Measurements from ENCODE around the gene MSH5.
"Not testable (repeated sequence)": the region's sequence is repeated elsewhere in the genome, so short reads cannot be mapped to it uniquely, and the experiment has no call there.

DNA sequence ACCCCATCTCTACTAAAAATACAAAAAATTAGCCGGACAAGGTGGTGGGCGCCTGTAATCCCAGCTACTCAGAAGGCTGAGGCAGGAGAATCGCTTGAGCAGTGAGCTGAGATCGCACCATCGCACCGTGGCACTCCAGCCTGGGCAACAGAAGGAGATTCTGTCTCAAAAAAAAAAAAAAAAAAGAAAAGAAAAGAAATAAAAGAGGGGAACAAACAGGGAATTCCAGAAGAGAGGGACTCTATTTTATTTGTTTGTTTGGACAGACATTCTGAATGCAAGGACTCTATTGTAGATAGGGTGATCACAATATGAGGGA is 54.1 kb downstream of the MSH5 start:
- TF ChIP-seq POLR2A (IDR thresholded peaks at IDR 0.05): not testable (repeated sequence)
- TF ChIP-seq, protein P1, sequence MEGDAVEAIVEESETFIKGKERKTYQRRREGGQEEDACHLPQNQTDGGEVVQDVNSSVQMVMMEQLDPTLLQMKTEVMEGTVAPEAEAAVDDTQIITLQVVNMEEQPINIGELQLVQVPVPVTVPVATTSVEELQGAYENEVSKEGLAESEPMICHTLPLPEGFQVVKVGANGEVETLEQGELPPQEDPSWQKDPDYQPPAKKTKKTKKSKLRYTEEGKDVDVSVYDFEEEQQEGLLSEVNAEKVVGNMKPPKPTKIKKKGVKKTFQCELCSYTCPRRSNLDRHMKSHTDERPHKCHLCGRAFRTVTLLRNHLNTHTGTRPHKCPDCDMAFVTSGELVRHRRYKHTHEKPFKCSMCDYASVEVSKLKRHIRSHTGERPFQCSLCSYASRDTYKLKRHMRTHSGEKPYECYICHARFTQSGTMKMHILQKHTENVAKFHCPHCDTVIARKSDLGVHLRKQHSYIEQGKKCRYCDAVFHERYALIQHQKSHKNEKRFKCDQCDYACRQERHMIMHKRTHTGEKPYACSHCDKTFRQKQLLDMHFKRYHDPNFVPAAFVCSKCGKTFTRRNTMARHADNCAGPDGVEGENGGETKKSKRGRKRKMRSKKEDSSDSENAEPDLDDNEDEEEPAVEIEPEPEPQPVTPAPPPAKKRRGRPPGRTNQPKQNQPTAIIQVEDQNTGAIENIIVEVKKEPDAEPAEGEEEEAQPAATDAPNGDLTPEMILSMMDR (IDR thresholded peaks at IDR 0.05): not testable (repeated sequence)
